ENCODE measurements around the gene MUCL3. TPM values are rescaled to one million over a fixed set of nuclear protein-coding genes. Genes with fewer than 3 reads are reported as not detected.
"Not testable (repeated sequence)": the region's sequence is repeated elsewhere in the genome, so short reads cannot be mapped to it uniquely, and the experiment has no call there.

MUCL3 gene
- total RNA-seq, 2 experiments from 2014 or later, result not detected

DNA sequence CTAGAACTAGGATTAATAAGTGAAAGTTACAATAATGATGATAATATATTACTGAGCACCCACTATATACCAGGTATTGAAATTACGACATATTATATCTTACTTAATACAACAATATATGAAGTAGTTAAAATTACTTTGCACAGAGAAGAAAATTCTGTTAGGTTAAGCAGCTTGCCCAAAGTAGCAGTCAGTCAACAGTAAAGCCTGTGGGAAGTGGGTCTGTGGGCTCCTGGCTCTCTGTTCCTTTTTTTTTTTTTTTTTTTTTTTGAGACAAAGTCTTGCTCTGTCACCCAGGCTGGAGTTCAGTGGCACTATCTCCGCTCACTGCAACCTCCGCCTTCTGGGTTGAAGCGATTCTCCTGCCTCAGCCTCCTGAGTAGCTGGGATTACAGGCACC is 37.5 kb upstream of the MUCL3 start:
- TF ChIP-seq, protein P1, sequence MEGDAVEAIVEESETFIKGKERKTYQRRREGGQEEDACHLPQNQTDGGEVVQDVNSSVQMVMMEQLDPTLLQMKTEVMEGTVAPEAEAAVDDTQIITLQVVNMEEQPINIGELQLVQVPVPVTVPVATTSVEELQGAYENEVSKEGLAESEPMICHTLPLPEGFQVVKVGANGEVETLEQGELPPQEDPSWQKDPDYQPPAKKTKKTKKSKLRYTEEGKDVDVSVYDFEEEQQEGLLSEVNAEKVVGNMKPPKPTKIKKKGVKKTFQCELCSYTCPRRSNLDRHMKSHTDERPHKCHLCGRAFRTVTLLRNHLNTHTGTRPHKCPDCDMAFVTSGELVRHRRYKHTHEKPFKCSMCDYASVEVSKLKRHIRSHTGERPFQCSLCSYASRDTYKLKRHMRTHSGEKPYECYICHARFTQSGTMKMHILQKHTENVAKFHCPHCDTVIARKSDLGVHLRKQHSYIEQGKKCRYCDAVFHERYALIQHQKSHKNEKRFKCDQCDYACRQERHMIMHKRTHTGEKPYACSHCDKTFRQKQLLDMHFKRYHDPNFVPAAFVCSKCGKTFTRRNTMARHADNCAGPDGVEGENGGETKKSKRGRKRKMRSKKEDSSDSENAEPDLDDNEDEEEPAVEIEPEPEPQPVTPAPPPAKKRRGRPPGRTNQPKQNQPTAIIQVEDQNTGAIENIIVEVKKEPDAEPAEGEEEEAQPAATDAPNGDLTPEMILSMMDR (IDR thresholded peaks at IDR 0.05), result no peak
- peaks cover 4% of the 10 kb centered on the region for H3K36me3 Mint-ChIP-seq (ENCODE audit: low read depth)
- ChIA-PET POLR2A (interaction anchor here (2.2 kb wide), 1 partner anchor 14 kb away, joined by 5 read pairs; no protein-coding TSS in a partner anchor), CTCF (interaction anchor here (1.0 to 1.4 kb wide), 3 partner anchors 165 to 184 kb away, joined by 3 to 4 read pairs (median 3); no protein-coding TSS in a partner anchor)
- H3K4me3 Mint-ChIP-seq, result no peak overlapping the region
- peaks cover 12% of the 10 kb centered on the region for H3K4me1 Mint-ChIP-seq (ENCODE audit: low read depth)
- ATAC-seq (no peak), DNase-seq (no peak)
- H3K27me3 Mint-ChIP-seq, result no peaks in the 10 kb centered on the region
- no peak overlapping the region for H3K27ac Mint-ChIP-seq
- intact Hi-C loops (cut with micrococcal nuclease), result no loop called here
- H3K9me3 Mint-ChIP-seq, result no peaks in the 10 kb centered on the region

DNA sequence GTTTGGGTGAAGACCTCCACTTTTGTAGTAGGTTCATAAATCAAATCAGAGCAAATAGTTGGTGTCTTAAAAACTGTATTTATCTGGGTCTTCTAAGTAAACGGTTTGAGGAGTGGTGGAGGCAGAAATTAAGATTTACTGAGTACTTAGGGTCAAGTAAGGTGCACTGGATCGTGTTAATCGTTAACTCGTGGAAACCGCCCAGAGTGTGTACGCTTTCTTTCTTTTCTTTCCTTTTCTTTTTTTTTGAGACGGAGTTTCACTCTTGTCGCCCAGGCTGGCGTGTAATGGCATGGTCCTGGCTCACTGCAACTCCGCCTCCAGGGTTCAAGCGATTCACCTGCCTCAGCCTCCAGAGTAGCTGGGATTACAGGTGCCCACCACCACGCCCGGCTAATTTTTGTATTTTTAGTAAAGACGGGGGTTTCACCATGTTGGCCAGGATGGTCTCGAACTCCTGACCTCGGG is 33.4 kb upstream of the MUCL3 start:
- intact Hi-C loops (cut with micrococcal nuclease), result not testable (repeated sequence)

DNA sequence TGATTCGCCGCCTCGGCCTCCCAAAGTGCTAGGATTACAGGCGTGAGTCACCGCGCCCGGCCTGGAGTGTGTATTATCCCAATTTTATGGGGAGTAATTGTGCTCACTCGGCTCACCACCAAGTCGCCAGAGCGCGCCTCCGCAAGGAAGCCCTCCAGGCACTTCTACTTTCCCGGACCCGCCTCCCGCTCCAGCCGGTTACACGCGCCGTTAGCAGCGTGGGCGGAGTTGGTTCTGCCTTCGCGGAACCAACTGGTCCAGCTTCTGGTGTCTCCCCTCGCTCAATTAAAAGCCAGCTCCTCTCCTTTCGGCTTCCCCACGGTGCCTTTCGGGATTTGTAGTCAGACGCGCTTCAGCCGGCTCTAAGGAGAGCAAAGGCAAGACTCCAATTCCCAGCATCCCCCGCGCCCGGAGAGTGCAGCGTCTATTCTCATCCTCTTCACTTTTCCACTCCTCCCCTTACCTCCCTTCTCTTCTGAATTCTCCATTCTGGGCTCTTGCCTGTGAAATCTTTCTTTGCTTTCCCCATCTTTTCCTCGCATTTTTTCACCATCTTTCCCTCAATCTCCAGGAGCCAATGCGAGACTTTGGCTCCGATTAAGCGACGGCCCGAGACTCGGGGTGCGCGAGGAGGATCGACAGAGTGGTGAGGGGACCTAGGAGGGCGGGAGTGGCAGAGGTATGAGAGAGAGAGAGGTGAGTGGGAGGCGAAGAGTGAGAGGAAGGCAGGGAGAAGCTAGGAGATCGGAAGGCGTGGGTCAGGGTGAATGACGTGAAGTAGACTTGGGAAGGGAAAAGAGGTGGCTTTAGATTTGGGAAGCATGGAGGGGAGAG is 32.8 kb upstream of the MUCL3 start, which contains the start of gene GTF2H4:
Gene GTF2H4, plus strand, starts transcription at position 450 of the 834 bp plus-strand sequence.
- ATAC-seq, result peak; percentile 99
- peak within 1 kb of the TSS; percentile 91 for H3K4me3 Mint-ChIP-seq
- POLR2A ChIA-PET, result interaction anchor here (0.6 to 1.4 kb wide), 7 partner anchors 23 to 252 kb away, joined by 3 to 5 read pairs (median 3); no protein-coding TSS in a partner anchor

More for the DNA sequence above, 33.4 kb upstream of the MUCL3 start:
- ATAC-seq, H3K9me3 Mint-ChIP-seq, DNase-seq, H3K27me3 Mint-ChIP-seq: not testable (repeated sequence)
- Mint-ChIP-seq H3K36me3 (ENCODE audit: low read depth) (peaks cover 13% of the 10 kb centered on the region), H3K27ac (peak overlapping the region; percentile 84), H3K4me1 (ENCODE audit: low read depth) (peaks cover 22% of the 10 kb centered on the region), H3K4me3 (peak overlapping the region; percentile 91)
- ChIA-PET POLR2A (interaction anchor here (1.0 to 1.4 kb wide), 3 partner anchors 48 to 135 kb away, joined by 3 to 5 read pairs (median 4); no protein-coding TSS in a partner anchor), CTCF (interaction anchor here (0.6 to 3.3 kb wide), 14 partner anchors 9 to 228 kb away, joined by 3 to 13 read pairs (median 4); no protein-coding TSS in a partner anchor)

DNA sequence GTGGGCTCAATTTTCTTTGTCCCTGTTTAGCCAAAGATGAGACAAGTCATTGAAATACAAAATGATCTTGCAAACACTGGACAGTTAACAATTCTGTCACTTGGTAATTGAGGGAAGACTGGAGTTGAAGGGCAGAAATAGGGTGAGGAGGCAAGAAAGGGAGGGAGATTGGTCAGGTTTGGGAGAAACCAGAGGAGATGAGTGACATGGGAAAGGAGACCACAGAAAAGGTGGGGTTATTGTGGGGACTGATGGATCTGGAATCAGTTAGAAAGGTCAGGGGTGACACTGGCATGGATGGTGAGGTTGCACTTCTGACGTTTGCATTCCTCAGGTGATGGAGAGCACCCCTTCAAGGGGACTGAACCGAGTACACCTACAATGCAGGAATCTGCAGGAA is 32.1 kb upstream of the MUCL3 start:
- ChIA-PET CTCF (interaction anchor here (1.3 to 3.0 kb wide), 5 partner anchors 32 to 178 kb away, joined by 3 to 11 read pairs (median 6); no protein-coding TSS in a partner anchor), POLR2A (interaction anchor here (0.6 to 1.4 kb wide), 4 partner anchors 23 to 164 kb away, joined by 3 to 5 read pairs (median 3); no protein-coding TSS in a partner anchor)
- Mint-ChIP-seq H3K27me3 (no peaks in the 10 kb centered on the region), H3K36me3 (ENCODE audit: low read depth) (peaks cover 21% of the 10 kb centered on the region), H3K27ac (peak overlapping the region; percentile 84), H3K4me3 (peak overlapping the region; percentile 91), H3K4me1 (ENCODE audit: low read depth) (peaks cover 24% of the 10 kb centered on the region), H3K9me3 (no peaks in the 10 kb centered on the region)
- intact Hi-C loops (cut with micrococcal nuclease), result no loop called here
- ATAC-seq (no peak), DNase-seq (no peak)
- TF ChIP-seq, protein P1 (IDR thresholded peaks at IDR 0.05), result no peak

More for the DNA sequence above, 32.8 kb upstream of the MUCL3 start, which contains the start of gene GTF2H4:
- peaks cover 17% of the 10 kb centered on the region for H3K4me1 Mint-ChIP-seq (ENCODE audit: low read depth)
- peaks cover 14% of the 10 kb centered on the region for H3K36me3 Mint-ChIP-seq (ENCODE audit: low read depth)
- peak; percentile 98 for DNase-seq
- intact Hi-C loops (cut with micrococcal nuclease), result no loop called here
- no peaks in the 10 kb centered on the region for H3K9me3 Mint-ChIP-seq
- H3K27me3 Mint-ChIP-seq, result no peaks in the 10 kb centered on the region
- TF ChIP-seq, protein P1 (IDR thresholded peaks at IDR 0.05), result no peak
- peak within 1 kb of the TSS; percentile 84 for H3K27ac Mint-ChIP-seq
- CTCF ChIA-PET, result interaction anchor here (0.6 to 3.0 kb wide), 13 partner anchors 11 to 229 kb away, joined by 3 to 11 read pairs (median 4); no protein-coding TSS in a partner anchor

DNA sequence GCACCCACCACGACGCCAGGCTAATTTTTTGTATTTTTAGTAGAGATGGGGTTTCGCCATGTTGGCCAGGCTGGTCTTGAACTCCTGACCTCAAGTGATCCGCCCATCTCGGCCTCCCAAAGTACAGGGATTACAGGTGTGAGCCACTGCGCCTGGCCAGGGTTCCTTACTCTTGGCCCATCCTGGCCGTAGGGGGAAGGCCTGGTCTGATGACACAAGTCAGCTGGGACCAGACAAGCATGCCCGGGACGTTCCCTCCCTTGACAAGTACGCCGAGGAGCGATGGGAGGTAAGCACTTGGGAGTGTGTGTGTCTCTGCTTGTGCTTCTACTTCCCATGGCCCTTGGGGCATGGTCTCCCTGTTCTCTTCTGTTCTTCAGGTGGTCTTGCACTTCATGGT is 30.3 kb upstream of the MUCL3 start:
- H3K27me3 Mint-ChIP-seq; H3K4me3 Mint-ChIP-seq; H3K27ac Mint-ChIP-seq; ATAC-seq; H3K9me3 Mint-ChIP-seq; DNase-seq; intact Hi-C loops (cut with micrococcal nuclease): not testable (repeated sequence)
- ChIA-PET POLR2A (interaction anchor here (0.6 kb wide), 1 partner anchor 149 kb away, joined by 3 read pairs; no protein-coding TSS in a partner anchor), CTCF (interaction anchor here (1.1 to 1.2 kb wide), 3 partner anchors 10 to 188 kb away, joined by 3 to 4 read pairs (median 3); no protein-coding TSS in a partner anchor)
- Mint-ChIP-seq H3K4me1 (ENCODE audit: low read depth) (peaks cover 29% of the 10 kb centered on the region), H3K36me3 (ENCODE audit: low read depth) (peaks cover 23% of the 10 kb centered on the region)

Data from activated CD8-positive, alpha-beta T cell treated with anti-CD3 and anti-CD28 coated beads for 36 hours (primary cell).